Astrocyte (in vitro differentiated cells and primary cell): Measurements from ENCODE around the gene ZNF532. TPM values are rescaled to one million over a fixed set of nuclear protein-coding genes. Genes with fewer than 3 reads are reported as not detected.
"Not testable (repeated sequence)": the region's sequence is repeated elsewhere in the genome, so short reads cannot be mapped to it uniquely, and the experiment has no call there.

Experiments
- DNase-seq: peaks from one replicate; pipeline ENCODE4 v3.0.0-alpha.2; 2010; ENCODE audit warnings: low read depth
- FAIRE-seq: peaks from 2 replicates; lab custom pipeline; 2011; peaks lifted over from hg19 to GRCh38; lab: Jason Lieb, UNC
- H2AFZ ChIP-seq: 2 replicates; pipeline ENCODE4 v1.6.0; 2012; ENCODE audit warnings: low read depth, low read length, inconsistent platforms
- H3K27ac ChIP-seq: 2 replicates; pipeline ENCODE4 v1.5.1; 2011; ENCODE audit warnings: low read depth, low read length, inconsistent platforms
- H3K27me3 ChIP-seq: 2 replicates; pipeline ENCODE4 v1.6.0; 2011; ENCODE audit warnings: low read length, inconsistent platforms; ENCODE audit not compliant: insufficient read depth
- H3K36me3 ChIP-seq: 2 replicates; pipeline ENCODE4 v1.5.1; 2011; ENCODE audit warnings: low read length, inconsistent platforms; ENCODE audit not compliant: insufficient read depth
- H3K4me1 ChIP-seq: 2 replicates; pipeline ENCODE4 v1.5.1; 2011; ENCODE audit warnings: low read length, inconsistent platforms; ENCODE audit not compliant: insufficient read depth
- H3K4me2 ChIP-seq: 2 replicates; pipeline ENCODE4 v1.6.0; 2012; ENCODE audit warnings: low read length, inconsistent platforms
- H3K4me3 ChIP-seq: 2 replicates; pipeline ENCODE4 v1.5.1; 2011; ENCODE audit warnings: low read depth, mild to moderate bottlenecking, low read length, inconsistent platforms; ENCODE audit not compliant: insufficient read depth
- H3K79me2 ChIP-seq: 2 replicates; pipeline ENCODE4 v1.6.0; 2012; ENCODE audit warnings: mild to moderate bottlenecking, low read length, inconsistent platforms; ENCODE audit not compliant: insufficient read depth
- H3K9ac ChIP-seq: 2 replicates; pipeline ENCODE4 v1.6.0; 2012; ENCODE audit warnings: mild to moderate bottlenecking, low read length, inconsistent platforms
- H3K9me3 ChIP-seq: 2 replicates; pipeline ENCODE4 v1.5.1; 2012; ENCODE audit warnings: low read depth, mild to moderate bottlenecking, low read length, inconsistent platforms; ENCODE audit not compliant: insufficient read depth
- H4K20me1 ChIP-seq: 2 replicates; pipeline ENCODE4 v1.6.0; 2012; ENCODE audit warnings: low read length, inconsistent platforms; ENCODE audit not compliant: insufficient read depth
- H3K27ac Mint-ChIP-seq: one replicate; pipeline ENCODE4 v1.8.0; 2021; ENCODE audit warnings: mild to moderate bottlenecking, mixed read lengths; ENCODE audit not compliant: unreplicated experiment
- H3K27me3 Mint-ChIP-seq: one replicate; pipeline ENCODE4 v1.8.0; 2021; ENCODE audit warnings: low read depth, mixed read lengths; ENCODE audit not compliant: unreplicated experiment
- H3K36me3 Mint-ChIP-seq: one replicate; pipeline ENCODE4 v1.8.0; 2021; ENCODE audit warnings: low read depth, mixed read lengths; ENCODE audit not compliant: unreplicated experiment
- H3K4me1 Mint-ChIP-seq: one replicate; pipeline ENCODE4 v1.8.0; 2021; ENCODE audit warnings: low read depth, mixed read lengths; ENCODE audit not compliant: unreplicated experiment
- H3K4me3 Mint-ChIP-seq: one replicate; pipeline ENCODE4 v1.8.0; 2021; ENCODE audit warnings: mild to moderate bottlenecking, moderate library complexity, mixed read lengths; ENCODE audit not compliant: unreplicated experiment
- H3K9me3 Mint-ChIP-seq: one replicate; pipeline ENCODE4 v1.8.0; 2021; ENCODE audit warnings: mild to moderate bottlenecking, mixed read lengths; ENCODE audit not compliant: unreplicated experiment
- CTCF ChIP-seq: IDR thresholded peaks from 2 replicates; pipeline ENCODE4 v1.5.1; 2011; ENCODE audit warnings: low read depth, mild to moderate bottlenecking, inconsistent platforms, low read length, moderate library complexity; ENCODE audit not compliant: insufficient read depth
- EZH2 ChIP-seq: IDR thresholded peaks from 2 replicates; pipeline ENCODE4 v1.6.1; 2012; ENCODE audit warnings: mild to moderate bottlenecking, low read length, inconsistent platforms; ENCODE audit not compliant: insufficient read depth
- total RNA-seq: library from RNA; stranded (reverse); gene quantifications from 2 replicates; pipeline ENCODE4 v1.2.1, GENCODE V29; 2021

The ZNF532 gene
- total RNA-seq, 1 donor from 2014 or later: 135 TPM

GRCh38 chr18:58915006-58915799 lies 50.5 kb downstream of the ZNF532 start:
- Mint-ChIP-seq H3K4me3 (peak overlapping the region; percentile 34), H3K27ac (peak overlapping the region; percentile 34), H3K9me3 (no peaks in the 10 kb centered on the region), H3K27me3 (no peaks in the 10 kb centered on the region), H3K4me1 (peaks cover 58% of the 10 kb centered on the region), H3K36me3 (peaks cover 38% of the 10 kb centered on the region)
- H4K20me1 ChIP-seq: peaks cover 53% of the 10 kb centered on the region
- no peak overlapping the region for H3K4me2 ChIP-seq
- no peak overlapping the region for H3K27ac ChIP-seq
- no peak for TF ChIP-seq EZH2
- TF ChIP-seq CTCF: no peak
- peaks cover 21% of the 10 kb centered on the region for H3K36me3 ChIP-seq
- H3K4me3 ChIP-seq: no peak overlapping the region
- no peak overlapping the region for H3K9ac ChIP-seq
- H3K4me1 ChIP-seq: peaks cover 22% of the 10 kb centered on the region
- H3K79me2 ChIP-seq: peaks cover 82% of the 10 kb centered on the region
- FAIRE-seq (no peak), DNase-seq (peak; percentile 73)
- no peaks in the 10 kb centered on the region for H3K27me3 ChIP-seq
- H2AFZ ChIP-seq: no peak overlapping the region
- H3K9me3 ChIP-seq: no peaks in the 10 kb centered on the region

GRCh38 chr18:58915995-58916394 lies 51.3 kb downstream of the ZNF532 start:
- Mint-ChIP-seq H3K27ac (no peak overlapping the region), H3K4me1 (peaks cover 55% of the 10 kb centered on the region), H3K4me3 (no peak overlapping the region), H3K36me3 (peaks cover 38% of the 10 kb centered on the region), H3K9me3 (no peaks in the 10 kb centered on the region), H3K27me3 (no peaks in the 10 kb centered on the region)
- H3K9ac ChIP-seq: no peak overlapping the region
- TF ChIP-seq CTCF: no peak
- no peak for TF ChIP-seq EZH2
- H3K4me2 ChIP-seq: no peak overlapping the region
- H3K4me1 ChIP-seq: peaks cover 22% of the 10 kb centered on the region
- H3K4me3 ChIP-seq: no peak overlapping the region
- FAIRE-seq (no peak), DNase-seq (no peak)
- peaks cover 84% of the 10 kb centered on the region for H3K79me2 ChIP-seq
- H3K27ac ChIP-seq: no peak overlapping the region
- H3K36me3 ChIP-seq: peaks cover 21% of the 10 kb centered on the region
- H3K9me3 ChIP-seq: no peaks in the 10 kb centered on the region
- H3K27me3 ChIP-seq: no peaks in the 10 kb centered on the region
- H2AFZ ChIP-seq: no peak overlapping the region
- peaks cover 57% of the 10 kb centered on the region for H4K20me1 ChIP-seq

- H3K9me3 Mint-ChIP-seq, FAIRE-seq, H3K27ac Mint-ChIP-seq, H3K9me3 ChIP-seq, H3K9ac ChIP-seq, H3K4me3 ChIP-seq, H3K4me2 ChIP-seq, H3K4me3 Mint-ChIP-seq, H3K27me3 Mint-ChIP-seq, H3K27ac ChIP-seq, H3K4me1 ChIP-seq, DNase-seq, H3K27me3 ChIP-seq, H2AFZ ChIP-seq: not testable (repeated sequence)
- Histone ChIP-seq H4K20me1 (peaks cover 70% of the 10 kb centered on the region), H3K79me2 (peaks cover 93% of the 10 kb centered on the region), H3K36me3 (peaks cover 28% of the 10 kb centered on the region)
- H3K4me1 Mint-ChIP-seq: peaks cover 29% of the 10 kb centered on the region
- peaks cover 59% of the 10 kb centered on the region for H3K36me3 Mint-ChIP-seq
Observed at GRCh38 chr18:58919934-58920333, 55.3 kb downstream of the ZNF532 start.
